Measurements from ENCODE around the gene CTBP1.
A peak's percentile ranks its signal among the peaks of the same experiment; 100 is the strongest.
"Not testable (repeated sequence)": the region's sequence is repeated elsewhere in the genome, so short reads cannot be mapped to it uniquely, and the experiment has no call there.

The CTBP1 gene

DNA sequence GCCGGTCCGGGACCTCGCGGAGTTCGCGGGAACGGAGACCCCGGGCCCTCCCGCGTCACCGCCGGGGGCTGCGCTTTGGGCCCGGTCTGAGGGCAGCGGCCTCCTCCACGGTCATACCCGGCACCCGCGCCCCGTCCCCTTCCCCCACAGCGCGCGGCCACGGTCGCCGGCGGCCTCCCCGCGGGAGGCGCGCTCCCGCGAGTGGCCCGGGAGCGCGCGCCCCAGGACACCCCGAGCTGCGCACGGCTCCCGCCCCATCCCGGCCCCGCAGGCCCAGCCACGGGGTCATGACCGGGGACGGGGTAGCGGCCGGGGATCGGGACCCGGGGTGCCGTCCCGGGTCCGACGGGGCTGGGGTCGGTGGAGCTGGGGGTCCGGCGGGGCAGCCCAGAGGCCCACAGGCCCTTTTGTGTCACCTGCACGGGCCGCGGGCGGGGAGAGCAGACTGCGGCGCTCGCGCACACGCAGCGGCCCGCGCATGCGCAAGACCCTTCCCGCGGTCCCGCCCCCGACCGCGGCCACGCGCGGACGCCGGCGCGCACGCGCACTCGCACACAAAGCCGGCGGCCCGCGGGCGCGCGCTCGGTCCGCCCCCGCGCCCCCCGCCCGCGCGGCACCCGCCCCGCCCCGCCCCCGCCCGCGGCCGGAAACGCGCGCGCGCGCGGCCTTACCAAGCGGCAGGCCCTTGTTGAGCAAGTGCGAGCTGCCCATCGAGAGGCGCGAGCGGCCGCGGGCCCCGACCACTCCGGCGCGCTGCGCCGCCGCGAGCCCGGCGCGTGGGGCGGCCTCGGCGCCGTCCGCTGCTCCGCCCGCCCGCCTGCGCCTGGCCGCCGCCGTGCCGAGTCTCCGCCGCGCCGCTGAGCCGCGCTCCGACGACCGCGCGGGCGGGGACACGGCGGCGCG, at the start of gene CTBP1:
Gene CTBP1 (minus strand): TSS at position 886 of the 903 bp plus-strand sequence. CDS start 7,799 bp downstream, outside the sequence.
- DNase-seq = peak; percentile 81

DNA sequence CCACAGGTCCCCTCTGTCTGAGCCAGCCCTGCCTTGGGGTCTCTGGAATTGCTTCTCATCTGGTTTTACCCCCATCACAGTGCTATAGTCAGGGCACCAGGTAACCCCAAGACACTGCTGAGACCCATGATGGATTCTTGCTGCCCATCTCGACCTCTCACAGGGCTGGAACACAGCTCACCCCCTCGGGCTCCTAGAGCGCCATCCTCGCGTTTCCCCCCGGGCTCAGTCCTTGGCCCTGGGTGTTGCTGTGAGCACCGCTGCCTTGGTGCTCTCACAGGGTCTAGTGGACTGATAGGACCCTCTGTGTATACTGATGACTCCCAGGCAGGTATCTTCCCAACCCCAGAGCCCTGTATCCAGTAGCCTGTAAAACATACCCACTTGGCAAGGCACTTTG, 49.5 kb upstream of the CTBP1 start:
- DNase-seq = no peak

DNA sequence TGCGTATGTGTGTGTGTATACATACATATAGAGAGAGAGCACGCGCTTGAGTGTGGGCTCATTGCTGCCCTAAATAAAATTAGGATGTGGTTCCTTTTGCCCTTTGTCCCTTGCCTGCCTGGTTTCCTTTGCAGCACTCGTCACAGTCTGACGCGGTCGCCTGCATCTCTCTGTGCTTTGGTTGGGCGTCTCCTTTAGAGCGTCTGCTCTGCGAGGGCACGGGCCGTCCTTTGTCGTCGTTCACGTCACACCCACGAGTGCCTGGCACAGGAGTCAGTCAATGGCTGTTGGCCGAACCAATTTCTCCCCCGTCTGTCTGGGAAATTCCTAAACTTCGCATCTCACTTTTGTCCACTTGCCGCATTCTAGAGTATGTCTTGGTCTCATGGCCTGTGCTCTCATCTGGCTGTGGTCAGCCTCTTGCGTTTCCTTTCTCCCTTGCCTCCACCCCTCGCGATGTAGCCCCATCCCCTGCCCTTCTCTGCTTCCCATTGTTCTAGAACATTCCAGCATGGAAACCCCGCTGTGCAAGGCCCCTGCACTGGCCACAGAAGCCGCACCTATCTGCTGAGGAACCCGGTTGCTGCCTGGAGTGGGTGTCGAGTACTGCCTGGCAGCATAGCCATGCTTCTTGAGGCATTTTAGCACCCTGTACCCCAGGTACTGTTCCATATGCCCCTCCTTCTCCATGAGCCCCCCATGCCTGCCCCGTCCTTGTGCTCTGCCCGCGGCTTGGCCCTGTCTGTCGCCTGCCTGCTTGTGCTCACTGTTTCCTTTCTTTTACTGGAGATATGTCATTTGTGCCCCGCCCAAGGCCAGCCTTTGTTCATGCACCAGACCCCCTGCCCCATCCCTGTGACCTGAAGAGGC, 48.8 kb upstream of the CTBP1 start:
- no peak for DNase-seq

DNA sequence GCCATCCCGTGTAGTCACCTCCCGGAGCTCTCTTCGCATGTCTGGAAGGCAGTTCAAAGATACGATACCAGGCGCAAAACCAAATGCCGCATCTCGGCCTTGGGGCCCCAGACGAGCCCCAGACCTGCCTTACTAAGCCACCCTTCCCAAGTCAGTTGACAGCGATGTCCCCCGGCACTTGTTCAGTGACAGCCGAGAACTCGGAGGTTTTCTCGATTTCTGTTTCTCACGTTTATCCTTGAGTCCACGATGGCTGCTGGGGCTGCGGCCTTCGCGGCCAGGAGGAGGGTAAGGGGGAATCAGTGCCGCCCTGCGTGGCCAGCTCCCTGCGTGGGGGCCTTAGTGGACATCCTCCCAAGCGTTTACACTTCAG, 48.1 kb upstream of the CTBP1 start:
- DNase-seq = no peak

DNA sequence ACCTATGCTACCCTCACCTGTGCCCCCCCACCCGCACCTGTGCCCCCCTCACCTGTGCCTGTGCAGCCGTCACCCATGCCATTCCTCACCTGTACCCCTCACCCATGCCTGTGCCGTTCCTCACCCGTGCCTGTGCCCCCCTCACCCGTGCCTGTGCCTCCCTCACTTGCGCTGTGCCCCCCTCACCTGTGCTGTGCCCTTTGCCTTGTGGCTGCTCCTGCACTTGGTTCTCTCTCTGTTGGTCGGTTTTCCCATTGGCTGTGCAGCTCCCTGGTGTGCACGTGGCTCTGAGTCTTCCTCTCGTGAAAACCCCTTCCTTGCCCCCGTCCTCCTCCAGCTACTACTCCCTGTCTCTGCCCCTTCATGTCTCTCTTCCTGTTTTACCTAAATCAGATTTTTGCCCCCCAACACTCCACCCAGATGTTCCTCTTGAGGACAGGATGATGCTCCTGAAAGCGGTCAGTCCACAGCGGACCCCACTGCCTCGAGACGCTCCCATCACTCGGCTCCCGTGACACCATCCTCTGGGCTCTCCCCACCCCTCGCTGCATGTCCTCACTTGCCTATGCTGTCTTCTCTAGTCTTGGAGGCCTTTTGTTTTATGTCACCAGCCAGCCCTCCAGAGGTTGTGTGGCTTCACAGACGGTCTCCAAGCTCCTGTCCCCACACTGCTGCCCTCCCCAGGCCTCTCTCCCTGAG, 47.5 kb upstream of the CTBP1 start:
- no peak for DNase-seq

DNA sequence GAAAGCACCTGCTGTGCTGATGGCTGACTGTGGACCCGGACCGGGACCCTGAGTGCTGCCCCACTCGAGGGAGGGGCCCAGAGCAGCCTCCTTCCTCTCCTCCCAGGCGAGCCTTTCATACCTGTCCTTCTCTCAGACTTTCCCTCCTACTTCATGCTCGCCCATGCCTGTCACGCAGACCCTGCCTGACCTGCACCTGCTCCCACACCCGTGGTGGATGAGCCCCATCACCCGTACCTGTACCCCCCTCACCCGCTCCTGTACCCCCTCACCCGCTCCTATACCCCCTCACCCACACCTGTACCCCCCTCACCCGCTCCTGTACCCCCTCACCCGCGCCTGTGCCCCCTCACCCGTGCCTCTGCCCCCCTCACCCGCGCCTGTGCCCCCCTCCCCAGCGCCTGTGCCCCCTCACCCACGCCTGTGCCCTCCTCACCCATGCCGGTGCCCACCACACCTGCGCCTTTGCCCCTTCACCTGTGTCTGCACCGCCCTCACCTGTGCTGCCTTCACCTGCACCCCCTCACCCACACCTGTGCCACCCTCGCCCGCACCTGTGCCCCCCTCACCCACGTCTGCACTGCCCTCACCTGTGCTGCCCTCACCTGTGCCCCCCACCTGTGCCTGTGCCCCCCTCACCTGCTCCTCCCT, 46.6 kb upstream of the CTBP1 start:
- DNase-seq = no peak

DNA sequence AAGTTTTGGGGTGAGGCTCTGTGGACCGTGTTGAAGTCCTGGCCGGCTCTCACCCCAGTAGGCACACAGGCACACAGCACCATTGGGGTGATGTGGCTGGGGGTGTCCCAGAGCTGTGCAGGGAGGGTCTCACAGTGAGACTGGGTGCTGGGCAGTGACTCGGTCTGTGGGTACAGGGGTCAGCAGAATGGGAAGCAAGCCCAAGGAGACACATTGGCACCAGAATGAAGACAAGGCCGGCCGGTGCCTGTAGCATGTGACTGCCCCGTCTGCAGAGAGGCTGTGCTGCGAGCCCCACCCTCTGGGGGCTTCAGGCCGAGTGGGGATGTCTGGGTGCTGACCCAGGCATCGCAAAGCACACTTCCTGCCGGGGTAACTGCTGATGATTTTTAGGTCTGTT, 46.0 kb upstream of the CTBP1 start:
- no peak for DNase-seq

DNA sequence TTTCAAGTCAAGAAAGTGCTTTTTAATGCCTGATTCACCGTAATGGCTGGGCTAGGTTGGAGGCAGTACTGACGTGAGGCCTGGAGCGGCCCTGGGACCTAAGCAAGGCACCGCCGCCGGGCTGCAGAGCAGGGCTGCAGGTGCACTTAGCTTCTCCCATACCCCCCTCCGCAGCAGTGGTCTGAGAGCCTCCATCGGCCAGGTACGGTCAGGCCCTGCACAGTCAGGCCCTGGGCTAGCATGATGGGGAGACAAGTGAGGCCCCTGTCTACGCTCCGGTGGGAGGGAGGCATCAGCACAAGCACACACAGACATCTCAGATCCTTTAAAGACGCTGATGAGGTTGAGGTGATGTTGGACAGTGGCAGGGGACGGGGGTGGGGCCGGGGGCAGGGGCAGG, 45.5 kb upstream of the CTBP1 start:
- DNase-seq = no peak

DNA sequence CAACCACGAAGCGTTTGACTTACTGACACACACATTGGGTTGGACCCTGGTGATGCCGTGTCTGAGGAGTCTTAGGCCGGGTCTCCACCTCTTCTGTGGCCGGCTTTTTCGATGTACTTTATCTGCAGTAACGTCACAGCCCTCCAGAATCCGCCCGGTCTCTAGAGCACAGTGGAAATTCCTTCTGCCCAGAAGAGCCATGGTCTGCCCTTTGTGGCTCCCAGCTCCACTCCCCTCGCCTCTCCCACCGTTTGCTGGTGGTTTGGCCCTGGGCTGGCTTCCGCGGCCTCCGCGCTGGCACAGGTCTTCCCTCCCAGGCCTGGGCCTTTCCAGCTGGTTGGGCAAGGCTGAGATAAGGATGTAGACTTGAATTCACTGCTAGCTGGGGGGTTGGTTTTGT, 45.1 kb upstream of the CTBP1 start:
- no peak for DNase-seq

DNA sequence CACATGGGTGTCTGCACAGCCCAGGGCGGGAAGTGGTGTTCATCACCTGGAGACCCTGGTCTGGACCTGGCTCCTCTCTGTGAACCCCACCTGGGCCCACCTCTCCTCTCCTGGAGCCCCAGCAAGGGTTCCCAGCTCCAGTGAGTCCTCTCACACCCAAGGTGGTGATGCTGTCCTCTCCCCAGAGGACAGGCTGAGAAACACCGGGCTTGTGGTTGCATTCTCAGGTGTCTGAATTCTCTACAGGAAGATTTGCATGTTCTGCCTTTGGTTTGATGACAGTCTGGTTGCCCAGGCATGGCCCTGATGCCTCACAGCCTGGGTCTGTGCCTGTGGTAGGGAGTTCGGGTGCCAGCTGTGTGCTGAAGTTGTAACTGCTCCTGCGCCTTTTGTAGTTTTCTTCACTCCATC, 44.6 kb upstream of the CTBP1 start:
- no peak for DNase-seq

DNA sequence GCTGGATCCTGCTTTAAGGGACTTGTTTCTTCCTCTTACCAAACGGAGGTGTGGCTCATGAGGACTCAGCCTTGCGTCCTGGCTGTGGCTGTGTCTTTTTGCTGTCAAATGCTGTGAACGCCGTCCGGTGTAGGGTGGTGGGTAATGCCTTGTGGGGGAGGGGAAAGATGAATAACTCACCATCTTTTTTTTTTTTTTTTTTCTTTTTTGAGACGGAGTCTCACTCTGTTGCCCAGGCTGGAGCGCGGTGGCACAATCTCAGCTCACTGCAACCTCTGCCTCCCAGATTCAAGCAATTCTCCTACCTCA, 43.7 kb upstream of the CTBP1 start:
- DNase-seq = not testable (repeated sequence)

DNA sequence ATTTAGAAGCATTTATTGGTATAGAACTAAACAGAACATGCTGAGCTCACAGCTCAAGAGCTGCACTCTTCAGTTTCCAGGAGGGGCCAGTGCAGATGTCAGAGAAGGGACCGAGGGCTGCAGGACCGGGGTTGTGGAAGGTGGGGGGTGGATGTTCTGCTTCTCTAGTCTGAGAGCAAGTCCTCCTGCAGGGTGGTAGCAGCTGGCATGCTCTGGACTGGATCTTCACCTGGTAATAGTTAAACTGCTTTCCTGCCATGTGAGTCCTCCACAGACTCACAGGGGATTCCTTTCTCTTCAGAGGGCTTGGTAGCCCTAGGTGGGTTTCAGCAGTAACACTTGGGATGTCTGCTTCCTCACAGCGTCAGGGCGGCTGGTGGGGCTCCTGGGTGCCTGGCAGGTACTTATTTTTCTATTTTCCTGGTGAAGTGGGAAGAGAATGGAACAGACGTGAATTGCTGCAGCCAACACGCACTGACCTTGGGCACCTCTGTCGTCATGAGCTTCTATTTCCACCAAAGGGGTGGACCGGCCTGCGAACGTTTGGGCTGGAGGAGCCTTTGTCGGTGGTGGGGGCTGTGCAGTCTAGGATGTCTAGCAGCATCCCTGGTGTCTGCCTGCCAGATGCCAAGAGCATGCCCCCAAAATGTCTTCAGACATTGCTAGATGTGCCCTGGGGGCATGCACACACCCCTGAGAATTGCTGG, 43.2 kb upstream of the CTBP1 start:
- DNase-seq = no peak

DNA sequence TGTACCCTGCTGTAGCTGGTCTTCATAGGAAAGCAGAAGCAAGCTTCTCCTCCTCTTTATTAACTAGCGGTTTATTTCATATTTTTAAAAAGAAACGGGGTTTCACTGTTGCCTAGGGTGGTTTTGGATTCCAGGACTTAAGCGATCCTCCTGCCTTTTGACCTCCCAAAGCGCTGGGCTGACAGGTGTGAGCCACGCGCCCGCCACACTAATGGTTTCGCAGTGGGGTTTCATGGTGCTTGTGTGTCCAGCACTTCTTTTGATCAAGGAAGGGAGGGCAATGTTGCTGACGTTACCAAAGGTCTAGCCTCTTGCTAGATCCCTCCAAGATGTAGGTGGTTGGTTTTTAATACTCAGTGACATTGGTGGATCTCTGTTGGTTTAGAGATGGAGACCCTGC, 42.2 kb upstream of the CTBP1 start:
- DNase-seq = no peak

DNA sequence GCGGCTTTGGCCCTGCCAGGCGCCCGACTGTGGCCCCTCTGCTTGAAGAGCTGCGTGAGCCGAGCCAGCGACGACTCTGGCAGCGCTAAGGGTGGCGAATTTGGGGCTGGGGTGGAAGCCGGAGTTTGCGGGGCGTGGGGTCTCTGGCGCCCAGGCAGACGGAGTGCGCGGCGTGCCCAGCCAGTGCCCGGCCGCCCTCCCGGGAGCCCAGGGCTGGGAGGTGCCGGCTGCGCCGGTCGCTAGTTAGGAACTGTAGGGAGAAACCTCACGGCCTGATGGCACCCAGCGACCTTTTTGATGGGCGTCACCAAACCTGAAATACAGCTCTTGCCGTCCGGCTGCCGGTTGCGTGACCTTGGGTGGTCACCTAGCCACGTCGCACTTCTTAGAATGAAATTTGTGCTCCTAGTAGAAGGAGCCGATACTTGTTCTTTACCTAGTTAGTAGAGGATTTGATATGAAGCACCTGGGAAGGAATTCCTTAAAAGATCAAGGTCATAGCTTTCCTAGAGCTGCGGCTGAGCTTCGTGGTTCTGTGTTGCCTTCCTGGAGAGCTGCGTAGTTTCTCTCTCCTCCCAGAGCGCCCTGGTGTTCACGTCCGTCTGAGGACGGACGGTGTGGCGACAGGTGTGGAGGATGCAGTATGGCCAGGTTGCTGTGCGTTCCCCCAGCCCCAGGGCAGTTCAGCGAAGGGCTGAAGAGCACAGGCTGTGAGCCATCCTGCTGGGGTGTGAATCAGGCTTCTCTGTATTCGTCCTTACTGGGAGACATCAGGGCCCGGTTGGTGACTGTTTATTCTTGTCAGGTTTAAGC, 41.4 kb upstream of the CTBP1 start:
- DNase-seq = no peak

DNA sequence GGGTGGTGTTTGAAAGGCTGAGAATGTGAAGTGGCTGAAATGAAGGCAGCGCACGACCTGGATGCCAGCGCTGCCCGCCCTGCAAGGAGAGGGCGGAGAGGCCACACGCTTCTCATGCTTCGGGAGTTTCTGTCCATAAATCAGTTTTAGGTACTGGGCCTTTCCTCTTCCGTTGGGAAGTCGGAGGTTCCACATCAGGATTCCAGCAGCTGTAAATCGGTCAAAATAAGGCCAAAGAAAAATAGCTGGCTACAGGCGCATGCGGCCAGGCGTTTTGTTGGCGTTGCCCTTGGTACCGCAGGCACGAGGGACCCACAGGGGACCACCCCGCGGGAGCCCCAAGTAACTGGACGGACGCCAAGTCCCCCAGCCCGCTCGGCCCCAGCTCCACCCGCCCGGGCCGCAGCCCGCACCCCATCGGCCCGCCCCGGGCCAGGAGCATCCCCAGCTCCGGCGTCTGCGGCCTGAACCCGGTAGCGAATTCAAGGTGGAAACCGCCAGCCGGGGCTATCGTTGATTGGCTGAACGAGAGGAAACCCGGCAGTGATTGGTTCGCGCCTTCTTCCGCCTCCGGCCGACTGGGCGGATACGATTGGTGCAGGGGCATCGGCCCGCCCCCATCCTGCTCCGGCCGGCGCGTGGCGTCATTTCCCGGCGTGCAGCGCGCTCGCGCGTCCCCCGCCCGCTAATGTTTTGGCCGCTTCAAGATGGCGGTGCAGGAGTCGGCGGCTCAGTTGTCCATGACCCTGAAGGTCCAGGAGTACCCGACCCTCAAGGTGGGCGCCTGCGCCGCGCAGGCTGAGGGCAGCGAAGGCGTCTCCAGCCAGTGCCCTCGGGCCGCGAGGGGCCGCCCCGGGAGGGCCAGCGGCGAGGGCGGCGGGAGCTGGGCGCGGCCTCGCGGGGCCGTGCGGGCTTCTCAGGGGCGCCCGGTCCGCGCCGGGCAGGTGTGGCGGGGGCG, 40.6 kb upstream of the CTBP1 start, which contains the start of gene MAEA:
Gene MAEA (plus strand): TSS at position 685 of the 958 bp plus-strand sequence. CDS start 23 bp downstream, at position 708.
- peak; percentile 98 for DNase-seq

DNA sequence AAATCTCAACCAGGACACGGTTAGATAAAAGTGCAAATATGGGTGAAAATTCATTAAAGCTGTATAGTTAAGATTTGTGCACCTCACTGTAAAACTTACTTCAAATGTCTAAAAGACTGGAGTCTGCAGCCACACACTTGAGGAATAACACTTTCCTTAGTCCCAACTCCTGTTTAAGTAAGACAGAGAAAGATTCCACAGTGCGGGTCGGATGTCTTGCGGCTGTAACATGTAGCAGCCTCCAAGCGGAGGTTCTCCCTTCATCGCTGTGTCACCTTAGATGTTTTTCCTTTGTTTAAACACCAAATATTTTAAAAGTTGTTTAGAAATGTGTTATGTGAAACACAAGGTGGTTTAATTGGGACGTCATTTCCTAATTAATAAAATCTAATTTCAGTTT, 39.9 kb upstream of the CTBP1 start:
- DNase-seq = no peak

DNA sequence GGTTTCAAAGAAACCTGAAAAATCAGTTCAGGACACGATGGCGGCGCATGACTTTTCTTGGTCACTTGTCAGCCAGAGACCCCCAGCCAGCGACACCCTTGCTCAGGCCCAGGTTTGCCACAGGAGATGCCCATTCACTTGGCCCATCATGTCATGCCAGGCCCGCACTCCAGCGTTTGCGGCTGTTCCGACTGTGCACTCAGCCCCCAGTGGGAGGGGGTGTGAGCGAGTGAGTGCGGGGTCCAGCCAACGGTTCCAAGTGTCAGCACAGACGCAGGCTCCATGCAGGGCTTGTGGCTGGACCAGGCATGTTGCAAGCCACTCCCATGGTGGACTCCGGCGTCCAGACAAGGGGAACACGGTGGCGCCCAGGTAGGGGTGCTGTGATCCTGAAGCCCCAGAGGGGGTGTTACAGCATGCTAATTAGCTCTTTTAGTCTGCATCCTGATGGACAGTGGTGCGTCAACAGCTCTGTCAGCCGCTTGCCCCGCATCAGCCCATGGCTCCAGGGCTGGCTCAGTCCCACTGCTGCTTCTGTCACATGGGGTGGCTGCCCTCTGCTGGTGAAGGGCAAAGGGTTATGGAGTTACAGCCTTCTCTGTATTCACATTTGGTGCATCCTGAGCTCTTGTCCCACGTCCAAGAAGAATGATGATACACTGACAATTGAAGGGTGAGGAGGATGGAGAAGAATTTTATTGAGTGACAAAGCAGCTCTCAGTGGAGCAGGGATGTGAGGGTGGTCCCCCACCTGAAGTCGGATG, 37.0 kb upstream of the CTBP1 start:
- no peak for DNase-seq

DNA sequence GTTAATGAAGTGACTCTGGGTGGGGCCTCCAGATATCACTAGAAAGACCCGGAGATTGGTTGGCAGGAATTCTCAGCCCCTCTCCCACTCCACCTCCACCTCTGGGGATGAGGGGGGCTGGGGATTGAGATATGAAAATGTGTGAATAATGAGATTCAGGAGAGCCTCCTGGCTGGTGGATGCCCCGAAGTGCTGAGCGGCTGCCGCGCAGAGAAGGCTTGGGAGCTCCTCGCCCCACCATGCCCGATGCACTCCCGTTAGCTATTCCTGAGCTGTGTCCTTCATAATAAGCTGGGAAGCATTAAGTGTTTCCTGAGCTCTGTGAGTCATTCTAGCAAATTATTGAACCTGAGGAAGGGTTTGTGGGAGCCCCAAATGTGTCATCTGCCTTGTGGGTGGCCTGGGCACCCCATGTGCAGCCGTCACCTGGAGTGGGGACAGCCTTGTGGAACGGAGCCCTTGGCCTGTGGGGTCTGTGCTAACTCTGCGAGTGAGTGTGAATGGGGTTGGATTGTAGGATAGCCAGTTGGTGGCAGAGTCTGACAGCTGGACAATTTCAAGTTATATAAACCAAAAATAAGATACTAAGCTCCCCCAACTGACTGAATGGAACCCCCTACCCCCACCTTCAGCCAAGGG, 36.3 kb upstream of the CTBP1 start:
- no peak for DNase-seq

DNA sequence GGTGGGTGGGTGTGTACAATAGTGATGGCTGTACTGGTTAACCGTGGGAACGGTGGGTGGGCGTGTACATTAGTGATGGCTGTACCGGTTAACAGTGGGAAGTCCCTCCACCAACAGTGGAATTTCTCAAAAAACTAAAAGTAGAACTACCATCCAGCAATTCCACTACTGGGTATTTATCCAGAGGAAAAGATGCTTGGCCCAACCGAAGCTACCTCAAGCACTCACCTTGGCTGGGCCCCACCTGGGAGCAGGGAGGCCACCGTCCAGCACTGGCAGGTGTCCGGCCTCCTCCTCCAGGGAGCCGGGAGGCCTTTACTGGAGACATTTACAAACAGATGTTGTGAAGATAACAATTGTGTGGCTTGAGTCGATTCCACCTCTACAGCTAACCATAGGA, 34.8 kb upstream of the CTBP1 start:
- no peak for DNase-seq
